ENCODE results near the gene CCDC88C.

CCDC88C gene

GRCh38 chr14:91241863-91242262, 175.8 kb downstream of the CCDC88C start:
- no peak overlapping the region for H3K4me3 ChIP-seq (ENCODE audit: low read depth, low read length)
- TF ChIP-seq CTCF (IDR thresholded peaks at IDR 0.05; ENCODE audit: low read depth, low read length, missing control alignments), result no peak
- no peak for DNase-seq (ENCODE audit: low read depth)
- in situ Hi-C loops (cut with HindIII; ENCODE audit: low sequenced_read_pairs), result no loop called here

- DNase-seq (ENCODE audit: low read depth), result no peak
- no peak overlapping the region for H3K4me3 ChIP-seq (ENCODE audit: low read depth, low read length)
- TF ChIP-seq CTCF (IDR thresholded peaks at IDR 0.05; ENCODE audit: low read depth, low read length, missing control alignments), result no peak
- in situ Hi-C loops (cut with HindIII; ENCODE audit: low sequenced_read_pairs), result no loop called here
Observed at GRCh38 chr14:91238661-91239060, 179.0 kb downstream of the CCDC88C start.

GRCh38 chr14:91238085-91238484, 179.5 kb downstream of the CCDC88C start:
- no peak for DNase-seq (ENCODE audit: low read depth)
- in situ Hi-C loops (cut with HindIII; ENCODE audit: low sequenced_read_pairs), result no loop called here
- TF ChIP-seq CTCF (IDR thresholded peaks at IDR 0.05; ENCODE audit: low read depth, low read length, missing control alignments), result no peak
- H3K4me3 ChIP-seq (ENCODE audit: low read depth, low read length), result no peak overlapping the region

GRCh38 chr14:91237219-91237618, 180.4 kb downstream of the CCDC88C start:
- no peak for DNase-seq (ENCODE audit: low read depth)
- in situ Hi-C loops (cut with HindIII; ENCODE audit: low sequenced_read_pairs), result no loop called here
- TF ChIP-seq CTCF (IDR thresholded peaks at IDR 0.05; ENCODE audit: low read depth, low read length, missing control alignments), result no peak
- no peak overlapping the region for H3K4me3 ChIP-seq (ENCODE audit: low read depth, low read length)

GRCh38 chr14:91235841-91236240, 181.8 kb downstream of the CCDC88C start:
- in situ Hi-C loops (cut with HindIII; ENCODE audit: low sequenced_read_pairs), result no loop called here
- no peak for TF ChIP-seq CTCF (IDR thresholded peaks at IDR 0.05; ENCODE audit: low read depth, low read length, missing control alignments)
- H3K4me3 ChIP-seq (ENCODE audit: low read depth, low read length), result no peak overlapping the region
- DNase-seq (ENCODE audit: low read depth), result no peak

- in situ Hi-C loops (cut with HindIII; ENCODE audit: low sequenced_read_pairs), result no loop called here
Observed at GRCh38 chr14:91234791-91235114, 182.9 kb downstream of the CCDC88C start.

More at GRCh38 chr14:91234791-91235114, 182.9 kb downstream of the CCDC88C start:
- TF ChIP-seq CTCF (IDR thresholded peaks at IDR 0.05; ENCODE audit: low read depth, low read length, missing control alignments), result no peak
- H3K4me3 ChIP-seq (ENCODE audit: low read depth, low read length), result no peak overlapping the region
- no peak for DNase-seq (ENCODE audit: low read depth)
